Stimulated activated CD4-positive, alpha-beta T cell treated with anti-CD3 and anti-CD28 coated beads, Interleukin-2, amount 100 ng/mL, for 48 hours (primary cell): ENCODE data around the gene CNTN6.

Source experiments
- DNase-seq, 2 donors: peaks; one replicate each; pipeline ENCODE4 v3.0.0-alpha.2; 2020

CNTN6 gene

GRCh38 chr3:1444195-1444594 is 351.4 kb downstream of the CNTN6 start:
- DNase-seq: no peak

GRCh38 chr3:1446531-1446930 is 353.7 kb downstream of the CNTN6 start:
- DNase-seq: no peak

DNA sequence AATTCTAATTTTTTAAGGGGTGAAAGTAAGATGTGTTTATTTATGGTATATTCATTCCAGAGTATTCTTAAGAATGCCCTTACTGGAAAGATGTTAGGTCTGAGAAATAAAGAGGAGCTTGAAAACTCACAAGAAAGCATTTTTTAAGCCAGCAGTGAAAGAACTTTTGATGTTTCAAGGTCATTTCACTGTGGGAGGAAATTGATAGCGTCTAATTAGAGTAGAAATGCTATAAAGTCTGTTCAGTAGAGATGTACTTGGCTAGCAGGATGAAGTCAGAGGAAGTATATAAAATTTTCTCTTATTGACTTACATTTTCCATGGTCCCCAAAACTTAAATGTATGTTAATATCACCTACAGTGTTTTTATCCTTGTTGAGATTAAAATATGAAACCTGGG is 354.6 kb downstream of the CNTN6 start:
- no peak for DNase-seq

- DNase-seq: no peak
These were observed 355.6 kb downstream of the CNTN6 start for GRCh38 chr3:1448443-1448842.
